ENCODE measurements around the gene UBE3B. TPM values are rescaled to one million over a fixed set of nuclear protein-coding genes. Genes with fewer than 3 reads are reported as not detected.

The UBE3B gene
- total and polyA plus RNA-seq, 2 donors (not counting 1 experiment from before 2014, with no cell fraction given) = 27.2 to 49.7 TPM

GRCh38 chr12:109560867-109561710 lies 83.7 kb downstream of the UBE3B start:
- Histone ChIP-seq H3K36me3 (ENCODE audit: control insufficient read depth, insufficient read depth, low read length) (peaks cover 3% of the 10 kb centered on the region), H3K9me3 (ENCODE audit: control insufficient read depth, insufficient read depth, low read depth, low read length) (no peaks in the 10 kb centered on the region), H3K27me3 (ENCODE audit: control insufficient read depth, insufficient read depth, low read length) (no peaks in the 10 kb centered on the region), H3K4me3 (replicated peaks in 1 of 4; ENCODE audit: control extremely low read depth in 1 of 4, insufficient read depth in 1 of 4, low read depth in 3 of 4, low read length in 4 of 4) (no peak overlapping the region), H3K4me1 (ENCODE audit: control insufficient read depth, extremely low read depth, insufficient read depth, low read length) (no peaks in the 10 kb centered on the region), H3K27ac (ENCODE audit: insufficient read depth, low read length) (no peak overlapping the region), H4K20me1 (ENCODE audit: control insufficient read depth, extremely low read depth, insufficient read depth, low read length) (no peaks in the 10 kb centered on the region), H3K9ac (ENCODE audit: insufficient read depth, low read length) (no peak overlapping the region), H3K79me2 (ENCODE audit: control insufficient read depth, insufficient read depth, low read length) (no peaks in the 10 kb centered on the region), H2AFZ (ENCODE audit: low read length) (no peak overlapping the region), H3K4me2 (ENCODE audit: extremely low read depth, insufficient read depth, low read length) (no peak overlapping the region)
- TF ChIP-seq CTCF (conservative IDR thresholded peaks at IDR 0.05 in 1 of 2, IDR thresholded peaks at IDR 0.05 in 1 of 2; ENCODE audit: low read depth in 1 of 2, low read length in 2 of 2) (no peak), EZH2 (IDR thresholded peaks at IDR 0.05; ENCODE audit: low read length, missing control alignments) (no peak)
- no peak for DNase-seq (ENCODE audit: low read depth in 2 of 2)

DNA sequence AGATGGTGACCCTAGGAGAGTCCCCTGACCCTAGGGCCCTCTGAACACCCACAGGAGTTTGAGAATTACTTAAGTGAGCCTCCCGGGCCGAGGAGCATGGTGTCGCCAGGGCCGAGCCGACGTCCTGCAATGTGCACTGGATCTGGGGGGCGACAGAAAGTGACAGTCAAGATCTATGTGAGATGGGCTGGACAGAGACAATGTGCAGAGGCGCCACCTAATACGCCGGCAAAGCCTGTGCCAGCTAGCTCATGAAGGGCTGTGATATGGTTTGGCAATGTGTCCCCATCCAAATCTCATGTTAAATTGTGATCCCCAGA lies 84.2 kb downstream of the UBE3B start:
- Histone ChIP-seq H3K79me2 (ENCODE audit: control insufficient read depth, insufficient read depth, low read length) (no peaks in the 10 kb centered on the region), H3K9me3 (ENCODE audit: control insufficient read depth, insufficient read depth, low read depth, low read length) (no peaks in the 10 kb centered on the region), H3K4me1 (ENCODE audit: control insufficient read depth, extremely low read depth, insufficient read depth, low read length) (no peaks in the 10 kb centered on the region), H3K9ac (ENCODE audit: insufficient read depth, low read length) (no peak overlapping the region), H3K36me3 (ENCODE audit: control insufficient read depth, insufficient read depth, low read length) (peaks cover 3% of the 10 kb centered on the region), H3K4me3 (replicated peaks in 1 of 4; ENCODE audit: control extremely low read depth in 1 of 4, insufficient read depth in 1 of 4, low read depth in 3 of 4, low read length in 4 of 4) (no peak overlapping the region), H3K27ac (ENCODE audit: insufficient read depth, low read length) (no peak overlapping the region), H3K27me3 (ENCODE audit: control insufficient read depth, insufficient read depth, low read length) (no peaks in the 10 kb centered on the region), H3K4me2 (ENCODE audit: extremely low read depth, insufficient read depth, low read length) (no peak overlapping the region), H4K20me1 (ENCODE audit: control insufficient read depth, extremely low read depth, insufficient read depth, low read length) (no peaks in the 10 kb centered on the region), H2AFZ (ENCODE audit: low read length) (no peak overlapping the region)
- no peak for TF ChIP-seq EZH2 (IDR thresholded peaks at IDR 0.05; ENCODE audit: low read length, missing control alignments)
- TF ChIP-seq CTCF (conservative IDR thresholded peaks at IDR 0.05 in 1 of 2, IDR thresholded peaks at IDR 0.05 in 1 of 2; ENCODE audit: low read depth in 1 of 2, low read length in 2 of 2) = no peak
- DNase-seq (ENCODE audit: low read depth in 2 of 2) = no peak

DNA sequence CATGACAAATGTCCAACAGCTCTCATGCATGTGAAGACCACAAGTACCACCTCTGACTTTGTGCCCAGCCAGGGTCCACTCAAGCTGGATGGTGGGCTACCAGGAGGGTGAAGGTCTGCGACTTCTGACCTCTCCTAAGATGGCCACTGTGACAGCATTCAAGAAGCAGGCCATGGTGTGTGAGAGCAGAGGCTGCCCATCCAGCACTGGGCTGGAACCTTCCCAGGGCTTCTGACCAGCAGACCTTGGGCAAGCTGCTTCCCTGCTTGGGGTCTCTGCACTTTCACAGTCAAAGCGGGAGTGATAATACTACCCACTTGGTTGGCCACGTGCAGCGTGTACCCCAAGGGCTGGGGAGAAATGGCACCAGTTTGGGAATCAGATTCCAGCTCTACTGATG lies 85.4 kb downstream of the UBE3B start:
- Histone ChIP-seq H3K4me1 (ENCODE audit: control insufficient read depth, extremely low read depth, insufficient read depth, low read length) (no peaks in the 10 kb centered on the region), H3K27me3 (ENCODE audit: control insufficient read depth, insufficient read depth, low read length) (no peaks in the 10 kb centered on the region)

More for the DNA sequence above, 85.4 kb downstream of the UBE3B start:
- no peak for DNase-seq (ENCODE audit: low read depth in 2 of 2)
- Histone ChIP-seq H3K27ac (ENCODE audit: insufficient read depth, low read length) (no peak overlapping the region), H2AFZ (ENCODE audit: low read length) (no peak overlapping the region), H4K20me1 (ENCODE audit: control insufficient read depth, extremely low read depth, insufficient read depth, low read length) (no peaks in the 10 kb centered on the region), H3K4me2 (ENCODE audit: extremely low read depth, insufficient read depth, low read length) (no peak overlapping the region), H3K9ac (ENCODE audit: insufficient read depth, low read length) (no peak overlapping the region), H3K9me3 (ENCODE audit: control insufficient read depth, insufficient read depth, low read depth, low read length) (no peaks in the 10 kb centered on the region), H3K36me3 (ENCODE audit: control insufficient read depth, insufficient read depth, low read length) (peaks cover 4% of the 10 kb centered on the region), H3K79me2 (ENCODE audit: control insufficient read depth, insufficient read depth, low read length) (no peaks in the 10 kb centered on the region), H3K4me3 (replicated peaks in 1 of 4; ENCODE audit: control extremely low read depth in 1 of 4, insufficient read depth in 1 of 4, low read depth in 3 of 4, low read length in 4 of 4) (no peak overlapping the region)
- TF ChIP-seq EZH2 (IDR thresholded peaks at IDR 0.05; ENCODE audit: low read length, missing control alignments) = no peak
- TF ChIP-seq CTCF (conservative IDR thresholded peaks at IDR 0.05 in 1 of 2, IDR thresholded peaks at IDR 0.05 in 1 of 2; ENCODE audit: low read depth in 1 of 2, low read length in 2 of 2) = no peak

Measured in fibroblast of lung (primary cell).